BJ (cell line): ENCODE data around the gene SSBP2. TPM values are rescaled to one million over a fixed set of nuclear protein-coding genes. Genes with fewer than 3 reads are reported as not detected.
"Not testable (repeated sequence)": the region's sequence is repeated elsewhere in the genome, so short reads cannot be mapped to it uniquely, and the experiment has no call there.

Experiments
- CTCF ChIA-PET: fragments of 350-600 bp; formaldehyde crosslinking; extraction: SDS; loops from one replicate; lab custom pipeline; 2021; ENCODE audit warnings: antibody characterized with exemption, inconsistent platforms; lab: Yijun Ruan, JAX
- POLR2A ChIA-PET: fragments of 300-600 bp; sonication (Branson Sonifier 250); formaldehyde crosslinking; extraction: SDS; loops from one replicate; lab custom pipeline; 2021; ENCODE audit warnings: antibody characterized with exemption; lab: Charles Lee
- DNase-seq: peaks from one replicate; pipeline ENCODE4 v3.0.0-alpha.2; 2011; ENCODE audit warnings: low read depth
- H3K27me3 ChIP-seq: 2 replicates; pipeline ENCODE4 v1.6.0; 2011; ENCODE audit warnings: low read length; ENCODE audit not compliant: control insufficient read depth, insufficient read depth
- H3K36me3 ChIP-seq: 2 replicates; pipeline ENCODE4 v1.5.1; 2011; ENCODE audit warnings: low read length; ENCODE audit not compliant: control insufficient read depth, insufficient read depth
- H3K4me3 ChIP-seq: 2 replicates; pipeline ENCODE4 v1.5.1; 2011; ENCODE audit warnings: low read depth, mild to moderate bottlenecking, control low read depth, low read length
- polyA plus RNA-seq: library from polyadenylated mRNA; depleted of rRNA; stranded (reverse); fragments of >200 nt; gene quantifications from 2 replicates; pipeline ENCODE4 v1.2.3, GENCODE V29; 2011
- TF ChIP-seq, protein P1 (sequence below): IDR thresholded peaks from 2 replicates; pipeline ENCODE4 v1.5.1; 2011; ENCODE audit warnings: low read depth, mild to moderate bottlenecking, control low read depth, inconsistent platforms, low read length, moderate library complexity; ENCODE audit not compliant: insufficient read depth

SSBP2 gene
- polyA plus RNA-seq, 1 experiment, result 68.8 TPM

GRCh38 chr5:81417052-81417451, 333.8 kb downstream of the SSBP2 start:
- CTCF ChIA-PET, result no interaction called here
- POLR2A ChIA-PET, result no interaction called here
- Histone ChIP-seq H3K36me3 (no peaks in the 10 kb centered on the region), H3K4me3 (no peak overlapping the region), H3K27me3 (no peaks in the 10 kb centered on the region)
- DNase-seq, result no peak
- TF ChIP-seq, protein P1, sequence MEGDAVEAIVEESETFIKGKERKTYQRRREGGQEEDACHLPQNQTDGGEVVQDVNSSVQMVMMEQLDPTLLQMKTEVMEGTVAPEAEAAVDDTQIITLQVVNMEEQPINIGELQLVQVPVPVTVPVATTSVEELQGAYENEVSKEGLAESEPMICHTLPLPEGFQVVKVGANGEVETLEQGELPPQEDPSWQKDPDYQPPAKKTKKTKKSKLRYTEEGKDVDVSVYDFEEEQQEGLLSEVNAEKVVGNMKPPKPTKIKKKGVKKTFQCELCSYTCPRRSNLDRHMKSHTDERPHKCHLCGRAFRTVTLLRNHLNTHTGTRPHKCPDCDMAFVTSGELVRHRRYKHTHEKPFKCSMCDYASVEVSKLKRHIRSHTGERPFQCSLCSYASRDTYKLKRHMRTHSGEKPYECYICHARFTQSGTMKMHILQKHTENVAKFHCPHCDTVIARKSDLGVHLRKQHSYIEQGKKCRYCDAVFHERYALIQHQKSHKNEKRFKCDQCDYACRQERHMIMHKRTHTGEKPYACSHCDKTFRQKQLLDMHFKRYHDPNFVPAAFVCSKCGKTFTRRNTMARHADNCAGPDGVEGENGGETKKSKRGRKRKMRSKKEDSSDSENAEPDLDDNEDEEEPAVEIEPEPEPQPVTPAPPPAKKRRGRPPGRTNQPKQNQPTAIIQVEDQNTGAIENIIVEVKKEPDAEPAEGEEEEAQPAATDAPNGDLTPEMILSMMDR, result no peak

DNA sequence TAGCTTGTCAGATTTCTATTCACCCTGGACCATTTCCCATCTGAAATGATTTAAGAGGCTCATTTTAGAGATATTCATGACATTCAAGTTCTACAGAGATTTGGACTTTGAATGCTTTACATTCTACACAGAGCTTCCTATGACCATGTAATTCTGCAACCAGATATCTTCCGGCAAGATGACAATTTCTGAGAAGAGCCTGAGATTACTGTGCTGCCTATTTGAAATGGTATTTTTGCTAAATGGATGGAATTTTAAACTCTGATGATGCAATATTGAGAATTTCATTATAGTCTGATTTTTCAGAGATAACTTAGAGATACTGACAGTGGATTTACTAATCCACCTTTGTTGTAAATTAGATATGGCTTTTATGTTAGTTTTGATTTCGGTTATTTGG, 341.0 kb downstream of the SSBP2 start:
- no peak overlapping the region for H3K4me3 ChIP-seq
- DNase-seq, result no peak
- H3K36me3 ChIP-seq, result no peaks in the 10 kb centered on the region
- CTCF ChIA-PET, result interaction anchor here (2.1 kb wide), 1 partner anchor 16 kb away, joined by 10 read pairs; no protein-coding TSS in a partner anchor
- no peaks in the 10 kb centered on the region for H3K27me3 ChIP-seq
- POLR2A ChIA-PET, result no interaction called here
- TF ChIP-seq, protein P1, result no peak

DNA sequence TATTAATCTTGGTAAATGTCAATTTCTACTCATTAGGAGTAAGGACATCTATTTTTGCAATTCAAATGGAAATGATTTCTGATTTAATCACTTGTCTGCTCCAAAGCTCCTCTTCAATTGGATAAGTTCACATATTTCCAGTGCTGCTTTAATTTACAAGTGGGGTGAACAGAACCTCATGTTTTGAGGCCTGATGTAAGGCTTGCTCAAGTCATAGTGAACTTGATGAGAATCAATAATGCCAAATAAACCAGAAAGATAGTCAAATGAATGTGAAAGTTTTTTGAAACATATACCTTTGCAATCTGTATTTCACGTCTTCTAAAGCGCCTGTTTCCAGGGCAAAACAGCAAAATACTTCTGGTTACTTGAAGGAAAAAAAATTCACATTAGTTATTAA, 341.5 kb downstream of the SSBP2 start:
- H3K27me3 ChIP-seq, result no peaks in the 10 kb centered on the region
- ChIA-PET POLR2A (no interaction called here), CTCF (no interaction called here)
- TF ChIP-seq, protein P1, result no peak
- no peak for DNase-seq
- no peaks in the 10 kb centered on the region for H3K36me3 ChIP-seq
- no peak overlapping the region for H3K4me3 ChIP-seq

- Histone ChIP-seq H3K36me3 (no peaks in the 10 kb centered on the region), H3K27me3 (no peaks in the 10 kb centered on the region), H3K4me3 (no peak overlapping the region)
- POLR2A ChIA-PET, result no interaction called here
- CTCF ChIA-PET, result interaction anchor here (1.0 kb wide), 1 partner anchor 9 kb away, joined by 4 read pairs; no protein-coding TSS in a partner anchor
- TF ChIP-seq, protein P1, result no peak
- DNase-seq, result no peak
Measured at GRCh38 chr5:81408496-81408895, 342.4 kb downstream of the SSBP2 start.

DNA sequence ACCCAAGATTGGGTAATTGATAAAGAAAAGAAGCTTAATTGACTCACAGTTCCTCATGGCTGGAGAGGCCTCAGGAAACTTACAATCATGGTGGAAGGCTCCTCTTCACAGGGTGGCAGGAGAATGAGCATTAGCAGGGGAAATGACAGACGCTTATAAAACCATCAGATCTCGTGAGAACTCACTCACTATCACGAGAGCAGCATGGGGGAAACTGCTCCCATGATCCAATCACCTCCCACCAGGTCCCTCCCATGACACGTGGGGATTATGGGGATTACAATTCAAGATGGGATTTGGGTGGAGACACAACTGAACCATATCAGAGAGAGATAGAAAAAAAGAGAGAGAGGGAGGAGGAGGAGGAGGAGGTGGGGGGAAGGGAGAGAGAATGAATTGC, 343.1 kb downstream of the SSBP2 start:
- DNase-seq, POLR2A ChIA-PET, H3K27me3 ChIP-seq, H3K4me3 ChIP-seq, H3K36me3 ChIP-seq: not testable (repeated sequence)
- CTCF ChIA-PET, result interaction anchor here (0.9 to 1.0 kb wide), 2 partner anchors 8 to 13 kb away, joined by 3 to 4 read pairs; no protein-coding TSS in a partner anchor
